ENCODE results near the gene ACTR10. TPM values are rescaled to one million over a fixed set of nuclear protein-coding genes. Genes with fewer than 3 reads are reported as not detected.

ACTR10 gene
- total and polyA plus RNA-seq, 9 of the 15 experiments (the other 6 are each of a cell fraction or from before 2014, with no cell fraction given) = 22.0 to 66.1 (median 34.1) TPM

DNA sequence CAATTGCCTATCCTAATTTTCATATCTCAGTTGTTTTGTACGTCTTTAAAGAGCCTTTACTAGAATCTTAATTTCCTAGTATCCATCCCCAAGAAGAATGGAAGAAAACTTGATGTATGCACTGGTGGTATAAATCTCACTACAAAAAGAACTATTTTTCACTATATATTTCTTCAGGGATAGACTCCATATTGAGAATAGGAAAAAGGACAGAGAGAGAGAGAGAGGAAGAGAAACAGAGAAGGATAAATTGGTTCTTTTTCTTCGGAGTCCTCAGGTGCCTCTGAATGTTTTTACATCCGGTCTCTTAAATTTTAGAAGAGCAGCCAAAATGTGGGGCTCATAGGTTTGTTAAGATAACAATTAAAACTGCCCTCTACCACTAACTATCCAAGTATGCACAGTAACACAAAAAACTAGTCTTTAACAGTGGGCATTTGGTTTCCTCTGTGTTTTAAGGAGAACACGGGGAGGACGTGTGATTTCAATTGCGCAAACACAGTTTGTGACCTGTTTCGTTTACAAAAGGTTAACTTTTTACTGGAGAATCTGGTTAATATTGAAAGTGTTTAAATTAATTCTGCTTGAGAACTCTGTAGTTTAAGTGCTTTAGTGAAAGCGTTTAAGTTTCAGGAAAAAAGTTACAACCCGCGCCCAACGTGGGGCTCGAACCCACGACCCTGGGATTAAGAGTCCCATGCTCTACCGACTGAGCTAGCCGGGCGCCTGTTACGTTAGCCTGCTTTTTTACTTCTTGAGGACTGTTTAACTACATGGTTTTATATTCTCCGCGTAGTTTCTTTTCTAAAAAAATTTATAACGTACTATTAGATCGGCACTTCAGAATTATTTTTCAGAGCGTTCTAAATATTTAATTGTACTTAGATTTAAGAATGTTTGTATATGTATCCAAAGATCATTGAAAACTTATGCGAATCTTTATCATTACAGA lies 39.6 kb downstream of the ACTR10 start (continued):
- no peak for TF ChIP-seq SRSF1 (IDR thresholded peaks at IDR 0.05; ENCODE audit: low read depth, low read length)
- TF ChIP-seq KAT7 (CRISPR knock-in tag; IDR thresholded peaks at IDR 0.05; ENCODE audit: borderline replicate concordance) = no peak
- peak; percentile 53; the same call in 1 of the 2 replicates for TF ChIP-seq NFIC (IDR thresholded peaks at IDR 0.05)
- TF ChIP-seq ZC3H8 (IDR thresholded peaks at IDR 0.05) = no peak
- no peak for TF ChIP-seq RBM25 (IDR thresholded peaks at IDR 0.05; ENCODE audit: low read depth, low read length, severe bottlenecking)
- peak; percentile 99 for TF ChIP-seq TBP (optimal IDR thresholded peaks at IDR 0.05; ENCODE audit: low read depth, low read length)
- 0 out of 2 replicates have a peak, but pooled peaks have one; percentile 21 for TF ChIP-seq CREM (IDR thresholded peaks at IDR 0.05; ENCODE audit: low read depth)
- TF ChIP-seq ZNF766 (CRISPR knock-in tag; conservative IDR thresholded peaks at IDR 0.05) = 0 out of 2 replicates have a peak, but pooled peaks have one; percentile 3
- TF ChIP-seq, protein P1, sequence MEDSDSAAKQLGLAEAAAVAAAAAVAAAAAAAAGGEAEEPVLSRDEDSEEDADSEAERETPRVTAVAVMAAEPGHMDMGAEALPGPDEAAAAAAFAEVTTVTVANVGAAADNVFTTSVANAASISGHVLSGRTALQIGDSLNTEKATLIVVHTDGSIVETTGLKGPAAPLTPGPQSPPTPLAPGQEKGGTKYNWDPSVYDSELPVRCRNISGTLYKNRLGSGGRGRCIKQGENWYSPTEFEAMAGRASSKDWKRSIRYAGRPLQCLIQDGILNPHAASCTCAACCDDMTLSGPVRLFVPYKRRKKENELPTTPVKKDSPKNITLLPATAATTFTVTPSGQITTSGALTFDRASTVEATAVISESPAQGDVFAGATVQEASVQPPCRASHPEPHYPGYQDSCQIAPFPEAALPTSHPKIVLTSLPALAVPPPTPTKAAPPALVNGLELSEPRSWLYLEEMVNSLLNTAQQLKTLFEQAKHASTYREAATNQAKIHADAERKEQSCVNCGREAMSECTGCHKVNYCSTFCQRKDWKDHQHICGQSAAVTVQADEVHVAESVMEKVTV (CRISPR knock-in tag; IDR thresholded peaks at IDR 0.05) = no peak
- peak in 1 of 2 experiments; percentile 58; a peak in 1 of 4 replicates for TF ChIP-seq CSDE1 (IDR thresholded peaks at IDR 0.05)
- no peak for TF ChIP-seq ZNF75A (CRISPR knock-in tag; IDR thresholded peaks at IDR 0.05)
- 0 out of 2 replicates have a peak, but pooled peaks have one; percentile 63 for TF ChIP-seq GTF2E2 (tag; IDR thresholded peaks at IDR 0.05)
- no peak for TF ChIP-seq NONO (IDR thresholded peaks at IDR 0.05; ENCODE audit: low read depth in 2 of 2, low read length in 1 of 2)
- TF ChIP-seq ZNF830 (CRISPR knock-in tag; IDR thresholded peaks at IDR 0.05) = no peak
- no peak for TF ChIP-seq ZEB2 (IDR thresholded peaks at IDR 0.05)
- TF ChIP-seq, protein P2, sequence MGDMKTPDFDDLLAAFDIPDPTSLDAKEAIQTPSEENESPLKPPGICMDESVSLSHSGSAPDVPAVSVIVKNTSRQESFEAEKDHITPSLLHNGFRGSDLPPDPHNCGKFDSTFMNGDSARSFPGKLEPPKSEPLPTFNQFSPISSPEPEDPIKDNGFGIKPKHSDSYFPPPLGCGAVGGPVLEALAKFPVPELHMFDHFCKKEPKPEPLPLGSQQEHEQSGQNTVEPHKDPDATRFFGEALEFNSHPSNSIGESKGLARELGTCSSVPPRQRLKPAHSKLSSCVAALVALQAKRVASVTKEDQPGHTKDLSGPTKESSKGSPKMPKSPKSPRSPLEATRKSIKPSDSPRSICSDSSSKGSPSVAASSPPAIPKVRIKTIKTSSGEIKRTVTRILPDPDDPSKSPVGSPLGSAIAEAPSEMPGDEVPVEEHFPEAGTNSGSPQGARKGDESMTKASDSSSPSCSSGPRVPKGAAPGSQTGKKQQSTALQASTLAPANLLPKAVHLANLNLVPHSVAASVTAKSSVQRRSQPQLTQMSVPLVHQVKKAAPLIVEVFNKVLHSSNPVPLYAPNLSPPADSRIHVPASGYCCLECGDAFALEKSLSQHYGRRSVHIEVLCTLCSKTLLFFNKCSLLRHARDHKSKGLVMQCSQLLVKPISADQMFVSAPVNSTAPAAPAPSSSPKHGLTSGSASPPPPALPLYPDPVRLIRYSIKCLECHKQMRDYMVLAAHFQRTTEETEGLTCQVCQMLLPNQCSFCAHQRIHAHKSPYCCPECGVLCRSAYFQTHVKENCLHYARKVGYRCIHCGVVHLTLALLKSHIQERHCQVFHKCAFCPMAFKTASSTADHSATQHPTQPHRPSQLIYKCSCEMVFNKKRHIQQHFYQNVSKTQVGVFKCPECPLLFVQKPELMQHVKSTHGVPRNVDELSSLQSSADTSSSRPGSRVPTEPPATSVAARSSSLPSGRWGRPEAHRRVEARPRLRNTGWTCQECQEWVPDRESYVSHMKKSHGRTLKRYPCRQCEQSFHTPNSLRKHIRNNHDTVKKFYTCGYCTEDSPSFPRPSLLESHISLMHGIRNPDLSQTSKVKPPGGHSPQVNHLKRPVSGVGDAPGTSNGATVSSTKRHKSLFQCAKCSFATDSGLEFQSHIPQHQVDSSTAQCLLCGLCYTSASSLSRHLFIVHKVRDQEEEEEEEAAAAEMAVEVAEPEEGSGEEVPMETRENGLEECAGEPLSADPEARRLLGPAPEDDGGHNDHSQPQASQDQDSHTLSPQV (IDR thresholded peaks at IDR 0.05) = peak; percentile 58
- TF ChIP-seq, protein P3, sequence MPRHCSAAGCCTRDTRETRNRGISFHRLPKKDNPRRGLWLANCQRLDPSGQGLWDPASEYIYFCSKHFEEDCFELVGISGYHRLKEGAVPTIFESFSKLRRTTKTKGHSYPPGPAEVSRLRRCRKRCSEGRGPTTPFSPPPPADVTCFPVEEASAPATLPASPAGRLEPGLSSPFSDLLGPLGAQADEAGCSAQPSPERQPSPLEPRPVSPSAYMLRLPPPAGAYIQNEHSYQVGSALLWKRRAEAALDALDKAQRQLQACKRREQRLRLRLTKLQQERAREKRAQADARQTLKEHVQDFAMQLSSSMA (CRISPR knock-in tag; IDR thresholded peaks at IDR 0.05) = no peak
